Loucy (cell line): ENCODE results near the gene GALNT7.

Experiments
- H2AFZ ChIP-seq: fragments of 200-600 bp; sonication (generic); 2 replicates; pipeline ENCODE4 v1.6.0; 2016; ENCODE audit warnings: antibody characterized with exemption, mild to moderate bottlenecking, low read length, moderate library complexity
- H3F3A ChIP-seq: fragments of 200-600 bp; 2 replicates; pipeline ENCODE4 v1.6.0; 2016; ENCODE audit warnings: antibody characterized with exemption, low read depth, mild to moderate bottlenecking
- H3K27me3 ChIP-seq: fragments of 200-600 bp; sonication (generic); 2 replicates; pipeline ENCODE4 v1.6.1; 2014; ENCODE audit warnings: low read length, mild to moderate bottlenecking; ENCODE audit not compliant: insufficient read depth, poor library complexity, severe bottlenecking
- H3K36me3 ChIP-seq: fragments of 200-600 bp; sonication (generic); 2 replicates; pipeline ENCODE4 v1.6.1; 2016; ENCODE audit warnings: low read length; ENCODE audit not compliant: insufficient read depth
- H3K4me1 ChIP-seq: fragments of 200-600 bp; sonication (generic); 2 replicates; pipeline ENCODE4 v1.5.1; 2014; ENCODE audit warnings: low read length, mild to moderate bottlenecking; ENCODE audit not compliant: insufficient read depth, poor library complexity, severe bottlenecking
- H3K4me2 ChIP-seq: fragments of 200-600 bp; sonication (generic); 2 replicates; pipeline ENCODE4 v1.6.0; 2014; ENCODE audit warnings: antibody characterized with exemption, low read length, low read depth, mild to moderate bottlenecking; ENCODE audit not compliant: poor library complexity, severe bottlenecking
- H3K4me3 ChIP-seq: fragments of 200-600 bp; sonication (generic); 2 replicates; pipeline ENCODE4 v1.5.1; 2014; ENCODE audit warnings: low read length, mild to moderate bottlenecking, mixed read lengths; ENCODE audit not compliant: poor library complexity, severe bottlenecking
- H3K79me2 ChIP-seq: fragments of 200-600 bp; sonication (generic); 2 replicates; pipeline ENCODE4 v1.6.1; 2014; ENCODE audit warnings: low read length; ENCODE audit not compliant: insufficient read depth
- H3K9ac ChIP-seq: fragments of 200-600 bp; sonication (generic); 2 replicates; pipeline ENCODE4 v1.6.0; 2014; ENCODE audit warnings: mild to moderate bottlenecking, low read depth, low read length, moderate library complexity; ENCODE audit not compliant: poor library complexity, severe bottlenecking
- H3K9me2 ChIP-seq: fragments of 200-600 bp; sonication (generic); replicated peaks from 2 replicates; pipeline ENCODE4 v1.6.1; 2016; ENCODE audit warnings: low read depth, low read length, mixed read lengths
- H3K9me3 ChIP-seq: fragments of 200-600 bp; sonication (generic); 2 replicates; pipeline ENCODE4 v1.6.1; 2014; ENCODE audit warnings: mild to moderate bottlenecking, antibody characterized with exemption, low read length, low read depth; ENCODE audit not compliant: insufficient read depth
- H4K20me1 ChIP-seq: fragments of 200-600 bp; sonication (generic); 2 replicates; pipeline ENCODE4 v1.6.0; 2014; ENCODE audit warnings: antibody characterized with exemption, low read length, mild to moderate bottlenecking; ENCODE audit not compliant: insufficient read depth, poor library complexity, severe bottlenecking
- CTCF ChIP-seq: fragments of 200-600 bp; sonication (generic); conservative IDR thresholded peaks from 2 replicates; pipeline ENCODE4 v1.5.1; 2014; ENCODE audit warnings: mild to moderate bottlenecking, antibody characterized with exemption, low read length
- EZH2phosphoT487 ChIP-seq: fragments of 200-600 bp; IDR thresholded peaks from 2 replicates; pipeline ENCODE4 v1.6.1; 2018; ENCODE audit warnings: antibody characterized with exemption, mild to moderate bottlenecking, moderate library complexity, borderline replicate concordance

The GALNT7 gene

GRCh38 chr4:173243917-173244658 is 75.5 kb downstream of the GALNT7 start:
- H3K9me3 ChIP-seq: no peaks in the 10 kb centered on the region
- H4K20me1 ChIP-seq: peaks cover 55% of the 10 kb centered on the region
- H2AFZ ChIP-seq: no peak overlapping the region
- H3K79me2 ChIP-seq: peaks cover 100% of the 10 kb centered on the region
- no peak overlapping the region for H3K4me2 ChIP-seq
- H3K36me3 ChIP-seq: peaks cover 16% of the 10 kb centered on the region; the same call in 1 of the 2 replicates
- no peak for TF ChIP-seq CTCF
- no peak for TF ChIP-seq EZH2phosphoT487
- H3F3A ChIP-seq: no peaks in the 10 kb centered on the region
- no peak overlapping the region for H3K4me3 ChIP-seq
- H3K4me1 ChIP-seq: peaks cover 45% of the 10 kb centered on the region
- no peaks in the 10 kb centered on the region for H3K27me3 ChIP-seq
- H3K9ac ChIP-seq: no peak overlapping the region
- no peaks in the 10 kb centered on the region for H3K9me2 ChIP-seq

GRCh38 chr4:173245952-173246351 is 77.3 kb downstream of the GALNT7 start:
- no peak overlapping the region for H3K4me2 ChIP-seq
- peaks cover 60% of the 10 kb centered on the region for H4K20me1 ChIP-seq
- no peak overlapping the region for H3K4me3 ChIP-seq
- no peak overlapping the region for H3K9ac ChIP-seq
- H3F3A ChIP-seq: no peaks in the 10 kb centered on the region
- TF ChIP-seq CTCF: no peak
- TF ChIP-seq EZH2phosphoT487: no peak
- peaks cover 54% of the 10 kb centered on the region for H3K4me1 ChIP-seq
- H3K36me3 ChIP-seq: peaks cover 22% of the 10 kb centered on the region; the same call in 1 of the 2 replicates
- no peaks in the 10 kb centered on the region for H3K9me3 ChIP-seq
- peaks cover 99% of the 10 kb centered on the region for H3K79me2 ChIP-seq
- H3K27me3 ChIP-seq: no peaks in the 10 kb centered on the region
- H2AFZ ChIP-seq: no peak overlapping the region
- no peaks in the 10 kb centered on the region for H3K9me2 ChIP-seq

- H3K4me3 ChIP-seq: no peak overlapping the region
- no peaks in the 10 kb centered on the region for H3K9me2 ChIP-seq
- no peak for TF ChIP-seq EZH2phosphoT487
- no peak for TF ChIP-seq CTCF
- H3K9me3 ChIP-seq: no peaks in the 10 kb centered on the region
- H3K4me1 ChIP-seq: peaks cover 57% of the 10 kb centered on the region
- peaks cover 61% of the 10 kb centered on the region for H4K20me1 ChIP-seq
- H3K36me3 ChIP-seq: peaks cover 22% of the 10 kb centered on the region; the same call in 1 of the 2 replicates
- H3F3A ChIP-seq: peaks cover 3% of the 10 kb centered on the region; the same call in 1 of the 2 replicates
- H2AFZ ChIP-seq: no peak overlapping the region
- H3K4me2 ChIP-seq: no peak overlapping the region
- H3K79me2 ChIP-seq: peaks cover 99% of the 10 kb centered on the region
- no peak overlapping the region for H3K9ac ChIP-seq
- no peaks in the 10 kb centered on the region for H3K27me3 ChIP-seq
Observed at GRCh38 chr4:173246719-173247118, 78.1 kb downstream of the GALNT7 start.
